SK-N-DZ (cell line): Measurements from ENCODE around the gene ZNF594. TPM values are rescaled to one million over a fixed set of nuclear protein-coding genes. Genes with fewer than 3 reads are reported as not detected.
A peak's percentile ranks its signal among the peaks of the same experiment; 100 is the strongest.
"Not testable (repeated sequence)": the region's sequence is repeated elsewhere in the genome, so short reads cannot be mapped to it uniquely, and the experiment has no call there.

Experiments used
- DNase-seq: peaks from one replicate; pipeline ENCODE4 v3.0.0-alpha.2; 2015; ENCODE audit warnings: low spot score
- polyA plus RNA-seq, 2 experiments: library from polyadenylated mRNA; depleted of rRNA; stranded (reverse); fragments of >200 nt; gene quantifications; 2 replicates each; pipeline ENCODE4 v1.2.3, GENCODE V29; 2014

ZNF594 gene
- 23.8 and 27.3 TPM in 2 replicates for polyA plus RNA-seq (2014; cell fraction: cytosol; rRNA removed)
- 49.0 and 56.4 TPM in 2 replicates for polyA plus RNA-seq (2014; cell fraction: nucleus; rRNA removed)

DNA sequence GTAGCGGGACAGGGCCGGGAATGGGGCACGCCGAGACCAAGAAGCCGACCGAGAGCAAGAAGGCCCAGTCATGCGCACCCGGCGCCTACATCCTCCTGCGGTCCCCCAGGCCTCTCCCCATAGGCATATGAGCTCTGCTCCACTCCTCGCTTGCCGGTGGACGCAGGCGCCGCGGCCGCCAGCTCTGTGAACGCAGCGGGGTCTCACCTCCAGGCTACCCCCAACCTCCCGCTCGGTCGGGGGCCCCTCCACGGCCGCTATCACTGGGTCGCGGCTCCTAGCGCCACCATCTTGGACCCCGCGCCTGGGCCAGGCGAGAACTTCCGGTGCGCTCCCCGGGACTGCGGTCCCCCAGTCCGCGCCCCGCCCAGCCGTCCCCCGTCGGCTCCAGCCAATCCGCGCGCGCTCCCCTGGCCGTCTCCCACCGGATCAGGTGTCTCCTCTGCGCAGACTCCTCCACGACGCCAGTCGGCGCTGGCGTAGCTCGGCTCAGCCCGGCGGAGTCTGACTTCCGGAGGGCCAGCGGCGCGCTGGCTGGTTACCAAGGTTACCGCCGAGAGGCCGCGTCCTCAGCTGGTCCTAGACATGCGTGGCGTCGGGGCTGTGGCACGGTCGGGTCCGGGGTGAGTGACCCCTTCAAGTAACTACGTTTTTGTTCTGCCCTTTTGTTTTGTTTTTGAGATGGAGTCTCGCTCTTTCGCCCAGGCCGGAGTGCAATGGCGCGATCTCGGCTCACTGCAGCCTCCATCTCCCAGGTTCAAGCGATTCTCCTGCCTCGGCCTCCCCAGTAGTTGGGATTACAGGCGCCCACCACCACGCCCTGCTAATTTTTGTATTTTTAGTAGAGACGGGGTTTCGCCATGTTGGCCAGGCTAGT lies at the start of gene ZNF594:
ZNF594 (minus strand) TSS at position 328 of the 877 bp plus-strand sequence. CDS start 7,612 bp downstream, outside the sequence.
- DNase-seq, result peak; percentile 97

DNA sequence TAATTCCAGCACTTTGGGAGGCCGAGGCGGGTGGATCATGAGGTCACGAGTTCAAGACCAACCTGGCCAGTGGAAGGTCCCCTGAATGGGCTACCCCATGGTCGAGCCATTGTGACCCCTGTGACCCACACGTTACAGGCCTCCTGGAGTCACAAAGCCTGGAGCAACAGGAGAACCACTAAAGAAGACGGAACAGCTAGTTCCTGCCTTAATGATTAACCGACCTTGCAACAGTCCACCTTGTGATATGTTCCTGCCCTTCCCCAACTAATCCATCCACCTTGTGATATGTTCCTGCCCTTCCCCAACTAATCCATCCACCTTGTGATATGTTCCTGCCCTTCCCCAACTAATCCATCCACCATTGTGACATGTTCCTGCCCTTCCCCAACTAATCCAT lies 48.1 kb upstream of the ZNF594 start:
- DNase-seq, result not testable (repeated sequence)

DNA sequence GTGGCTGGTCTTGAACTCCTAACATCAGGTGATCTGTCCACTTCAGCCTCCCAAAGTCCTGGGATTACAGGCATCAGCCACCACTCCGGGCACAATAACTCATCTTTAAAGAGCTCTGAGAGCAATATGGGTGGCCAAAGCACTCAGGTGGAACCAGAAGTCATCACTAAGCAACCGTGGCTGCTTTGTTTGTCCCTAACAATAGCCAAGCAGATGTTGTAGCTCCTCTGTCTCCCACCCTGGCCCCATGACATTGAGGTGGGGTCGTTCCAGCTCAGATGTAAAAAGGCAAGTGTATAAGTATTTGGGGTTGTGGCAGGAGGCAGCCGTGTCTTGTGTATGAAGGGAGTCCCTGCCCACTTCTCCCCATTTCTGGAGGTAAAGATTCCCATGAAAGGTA lies 46.7 kb upstream of the ZNF594 start:
- no peak for DNase-seq

DNA sequence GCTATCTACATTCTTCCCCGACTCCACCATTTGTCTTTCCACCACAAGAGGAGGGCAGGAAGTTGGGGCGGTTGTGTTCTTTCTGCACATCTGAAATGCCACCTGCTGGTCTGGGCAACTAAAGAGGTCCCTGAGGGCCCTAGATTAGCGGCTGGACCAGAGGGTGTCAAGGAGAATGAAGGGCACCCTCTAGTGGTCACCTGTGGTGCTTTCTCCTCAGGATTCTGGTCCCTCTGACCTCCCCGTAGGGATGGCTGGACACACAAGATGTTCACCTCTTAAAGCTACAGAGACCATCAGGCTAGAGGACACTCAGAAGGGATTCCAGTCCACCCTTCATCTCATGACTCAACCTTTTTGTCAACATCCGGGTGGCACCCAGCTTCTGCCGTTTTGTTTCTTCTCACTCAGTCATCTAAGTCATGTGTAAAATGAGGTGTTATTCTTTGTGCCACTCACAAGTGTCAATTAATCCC lies 45.9 kb upstream of the ZNF594 start:
- peak; percentile 70 for DNase-seq

GRCh38 chr17:5236938-5237540 lies 45.4 kb upstream of the ZNF594 start:
- no peak for DNase-seq

GRCh38 chr17:5234645-5235576 lies 43.2 kb upstream of the ZNF594 start, which contains the start of gene SCIMP:
SCIMP (minus strand) TSS chr17:5234860; CDS start chr17:5234755, 105 bp downstream.
- DNase-seq, result no peak

DNA sequence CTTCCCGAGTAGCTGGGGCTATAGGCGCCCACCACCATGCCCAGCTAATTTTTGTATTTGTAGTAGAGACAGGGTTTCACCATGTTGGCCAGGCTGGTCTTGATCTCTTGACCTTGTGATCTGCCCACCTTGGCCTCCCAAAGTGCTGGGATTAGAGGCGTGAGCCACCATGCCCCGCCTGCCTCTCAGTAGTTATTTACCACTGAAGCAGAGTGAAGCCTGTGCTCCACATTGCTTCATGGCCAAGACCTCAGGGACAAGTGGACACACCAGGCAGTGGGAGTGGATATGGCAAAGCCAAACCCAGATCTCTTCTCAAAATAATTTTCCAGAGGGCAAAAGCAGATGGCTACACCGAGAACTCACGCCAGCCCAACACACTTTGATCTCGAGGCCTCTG lies 41.8 kb upstream of the ZNF594 start:
- DNase-seq, result not testable (repeated sequence)

DNA sequence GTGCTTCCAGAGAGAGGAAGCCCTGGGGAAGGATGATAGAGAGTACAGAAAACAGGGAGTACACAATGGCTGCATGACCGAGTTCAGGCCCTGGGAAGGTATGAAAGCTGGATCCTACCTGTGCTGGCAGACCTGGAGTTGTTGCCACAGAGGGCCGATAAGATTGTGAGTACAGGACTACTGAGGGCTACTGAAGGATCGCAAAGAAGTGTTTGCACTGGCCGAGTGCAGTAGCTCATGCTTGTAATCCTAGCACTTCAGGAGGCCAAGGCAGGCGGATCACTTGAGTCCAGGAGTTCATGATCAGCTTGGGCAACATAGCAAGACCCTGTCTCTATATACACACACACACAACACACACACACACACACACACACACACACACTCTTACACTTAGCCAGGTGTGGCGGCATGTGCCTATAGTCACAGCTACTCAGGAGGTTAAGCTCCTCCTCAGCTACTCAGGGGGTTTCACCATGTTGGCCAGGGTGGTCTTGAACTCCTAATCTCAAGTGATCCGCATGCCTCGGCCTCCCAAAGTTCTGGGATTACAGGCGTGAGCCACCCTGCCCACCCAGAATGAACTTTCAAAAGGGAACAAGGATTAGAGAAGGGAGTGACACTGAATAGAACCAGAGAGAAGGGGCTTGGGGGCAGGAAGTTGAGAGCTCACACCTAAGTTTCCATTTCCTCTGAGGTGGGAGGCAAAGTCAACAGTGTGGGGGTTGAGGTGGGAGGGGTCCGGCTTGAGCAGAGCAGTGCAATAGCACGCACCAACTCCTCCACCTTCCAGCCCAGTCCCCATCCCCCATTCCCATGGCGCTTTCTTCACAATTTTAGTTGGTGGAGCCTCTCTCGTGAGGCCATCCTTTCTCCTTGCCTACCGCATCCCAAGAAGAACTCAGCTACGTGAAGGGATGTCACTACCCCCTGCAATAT lies 35.5 kb upstream of the ZNF594 start:
- no peak for DNase-seq

GRCh38 chr17:5225668-5226457 lies 34.2 kb upstream of the ZNF594 start:
- no peak for DNase-seq

- not testable (repeated sequence) for DNase-seq
These were observed 30.2 kb upstream of the ZNF594 start for GRCh38 chr17:5221912-5222311.

DNA sequence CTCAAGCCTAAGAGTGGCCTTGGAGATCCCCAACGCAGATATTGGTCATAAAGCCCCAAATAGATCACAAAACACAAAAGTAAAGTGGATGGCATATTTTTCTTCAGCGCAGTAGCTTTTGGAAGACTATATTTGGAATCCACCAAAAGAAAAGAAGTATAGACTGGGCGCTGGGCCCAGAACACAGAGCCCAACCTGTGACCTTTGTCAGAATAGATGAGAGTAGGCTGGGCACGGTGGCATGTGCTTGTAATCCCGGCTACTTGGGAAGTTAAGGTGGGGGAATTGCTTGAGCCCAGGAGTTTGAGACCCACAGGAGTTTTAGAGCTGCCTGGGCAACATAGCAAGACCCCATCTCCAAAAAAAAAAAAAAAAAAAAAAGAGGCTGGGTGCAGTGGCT lies 28.4 kb upstream of the ZNF594 start:
- DNase-seq, result no peak

DNA sequence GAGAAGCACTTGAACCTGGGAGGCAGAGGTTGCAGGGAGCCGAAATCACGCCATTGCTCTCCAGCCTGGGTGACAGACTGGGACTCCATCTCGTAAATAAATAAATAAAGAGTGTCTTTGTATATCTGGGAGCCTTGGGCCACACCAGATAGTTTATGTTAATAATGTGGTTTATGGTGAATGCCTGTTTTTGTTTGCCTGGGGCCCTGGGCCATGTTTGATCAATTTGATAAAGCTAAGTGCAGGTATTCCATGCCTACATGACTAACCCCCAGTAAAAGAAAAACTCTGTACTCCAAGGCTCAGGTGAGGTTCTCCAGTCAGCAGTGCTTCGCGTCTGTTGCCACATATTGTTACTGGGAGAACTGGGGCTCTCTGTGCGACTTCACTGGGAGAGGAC lies 27.9 kb upstream of the ZNF594 start:
- DNase-seq, result no peak

DNA sequence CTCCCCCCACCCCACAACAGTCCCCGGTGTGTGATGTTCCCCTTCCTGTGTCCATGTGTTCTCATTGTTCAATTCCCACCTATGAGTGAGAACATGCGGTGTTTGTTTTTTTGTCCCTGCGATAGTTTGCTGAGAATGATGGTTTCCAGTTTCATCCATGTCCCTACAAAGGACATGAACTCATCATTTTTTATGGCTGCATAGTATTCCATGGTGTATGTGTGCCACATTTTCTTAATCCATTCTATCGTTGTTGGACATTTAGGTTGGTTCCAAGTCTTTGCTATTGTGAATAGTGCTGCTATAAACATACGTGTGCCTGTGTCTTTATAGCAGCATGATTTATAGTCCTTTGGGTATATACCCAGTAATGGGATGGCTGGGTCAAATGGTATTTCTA lies 25.9 kb upstream of the ZNF594 start:
- not testable (repeated sequence) for DNase-seq

DNA sequence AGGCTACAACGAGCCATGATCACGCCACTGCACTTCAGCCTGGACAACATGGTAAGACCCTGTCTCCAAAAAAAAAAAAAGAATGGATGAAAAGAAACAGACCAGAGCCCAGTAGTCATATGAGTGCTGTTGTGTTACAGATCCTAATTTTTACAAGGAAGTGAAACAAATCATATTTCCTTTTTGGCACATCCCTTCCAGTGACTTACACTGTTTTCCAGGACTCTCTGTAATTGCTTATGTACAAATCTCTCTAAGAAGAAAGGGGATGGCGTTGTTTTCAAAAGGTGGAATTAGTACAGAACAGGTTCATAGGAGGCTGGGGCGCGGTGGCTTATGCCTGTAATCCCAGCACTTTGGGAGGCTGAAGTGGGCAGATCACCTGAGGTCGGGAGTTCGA lies 19.8 kb upstream of the ZNF594 start:
- no peak for DNase-seq

DNA sequence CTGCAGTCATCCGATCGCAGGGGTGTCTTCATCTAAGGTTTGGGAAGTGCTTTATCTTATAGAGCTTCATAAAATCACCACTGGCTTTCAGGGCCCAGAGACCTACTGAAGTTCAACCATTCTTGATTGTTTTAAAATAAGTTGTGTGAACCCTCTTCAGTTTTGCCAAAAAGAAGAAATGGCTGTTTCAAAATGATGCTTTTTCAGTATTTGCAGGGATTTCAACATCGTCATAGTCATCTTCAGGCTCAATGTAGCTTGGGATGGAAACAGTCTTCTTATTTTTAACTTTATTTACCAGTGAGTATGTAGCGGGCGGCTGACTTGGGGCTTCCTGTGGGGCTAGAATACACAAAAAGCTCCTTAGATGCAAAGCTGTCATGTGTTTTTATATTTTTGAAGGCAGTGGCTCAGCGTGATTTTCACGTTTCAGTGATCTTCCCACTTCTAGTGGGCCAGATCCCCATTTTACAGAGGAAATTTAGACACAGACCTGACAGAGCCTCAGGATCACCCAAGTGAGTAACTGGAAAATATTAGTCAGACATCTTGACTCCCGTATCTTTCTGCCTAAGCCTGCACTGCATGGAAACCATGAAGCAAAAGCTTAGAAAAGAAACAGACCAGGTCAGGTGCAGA lies 19.1 kb upstream of the ZNF594 start:
- DNase-seq, result no peak

DNA sequence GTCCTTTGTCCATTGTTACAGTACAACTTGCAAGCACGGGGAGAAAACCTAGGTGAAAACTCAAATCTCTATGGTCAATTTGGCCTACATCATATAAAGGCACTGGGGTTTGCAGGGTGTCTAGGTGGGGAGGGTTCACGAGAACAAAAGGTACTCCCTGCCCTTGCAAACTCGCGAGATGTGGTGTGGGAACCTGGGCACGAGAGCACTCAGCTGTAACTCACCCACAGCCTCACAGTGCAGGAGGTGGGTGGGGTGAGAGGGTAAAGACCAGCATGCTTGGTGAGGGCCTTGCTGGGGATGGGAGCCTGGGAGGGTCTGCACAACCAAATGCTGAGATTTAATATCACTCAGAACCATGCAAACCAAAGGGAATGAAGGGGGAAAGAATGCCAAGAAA lies 18.4 kb upstream of the ZNF594 start:
- DNase-seq, result no peak

DNA sequence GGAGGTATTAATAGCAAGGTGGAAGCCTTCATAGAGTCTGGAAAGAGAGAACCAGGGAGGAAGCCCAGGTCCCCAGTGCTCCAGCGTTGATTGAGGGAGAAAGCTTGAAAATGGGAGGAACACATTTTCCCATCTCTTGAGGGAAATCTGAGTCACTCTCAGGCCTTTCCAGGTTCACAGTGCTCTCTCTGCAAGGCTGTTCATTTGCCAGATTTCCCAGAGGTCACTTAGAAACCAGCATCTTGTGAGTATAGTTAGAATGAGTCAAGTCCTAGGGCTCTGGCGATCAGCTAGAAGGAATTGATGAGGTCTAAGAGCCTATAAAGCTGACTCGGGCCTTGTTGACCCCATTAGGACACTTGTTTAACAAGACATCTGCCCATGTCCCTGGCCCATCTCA lies 17.7 kb upstream of the ZNF594 start:
- no peak for DNase-seq

DNA sequence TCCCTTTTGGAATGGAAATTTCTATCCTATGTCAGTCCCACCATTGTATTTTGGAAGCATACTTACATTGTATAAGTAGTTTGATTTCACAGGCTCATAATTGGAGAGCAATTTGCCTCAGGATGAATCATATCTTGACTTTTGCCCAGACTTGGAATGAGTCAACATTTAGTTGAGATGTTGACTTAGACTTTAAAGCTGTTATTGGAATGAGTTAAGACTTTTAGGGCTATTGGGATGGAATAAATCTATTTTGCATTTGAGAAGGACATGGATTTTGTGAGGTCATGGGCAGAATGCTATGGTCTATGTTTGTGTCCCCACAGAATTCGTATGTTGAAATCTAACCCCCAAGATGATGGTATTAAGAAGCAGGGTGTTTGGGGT lies 12.2 kb upstream of the ZNF594 start:
- DNase-seq, result no peak
